HG03097 (cell line): ENCODE data around the gene ENDOV.
"Not testable (repeated sequence)": the region's sequence is repeated elsewhere in the genome, so short reads cannot be mapped to it uniquely, and the experiment has no call there.

Source experiments
- ATAC-seq: cut with Tn5 transposase; IDR thresholded peaks from one replicate; pipeline ENCODE4 v1.9.1; 2021; ENCODE audit not compliant: unreplicated experiment, low FRiP score

ENDOV gene

DNA sequence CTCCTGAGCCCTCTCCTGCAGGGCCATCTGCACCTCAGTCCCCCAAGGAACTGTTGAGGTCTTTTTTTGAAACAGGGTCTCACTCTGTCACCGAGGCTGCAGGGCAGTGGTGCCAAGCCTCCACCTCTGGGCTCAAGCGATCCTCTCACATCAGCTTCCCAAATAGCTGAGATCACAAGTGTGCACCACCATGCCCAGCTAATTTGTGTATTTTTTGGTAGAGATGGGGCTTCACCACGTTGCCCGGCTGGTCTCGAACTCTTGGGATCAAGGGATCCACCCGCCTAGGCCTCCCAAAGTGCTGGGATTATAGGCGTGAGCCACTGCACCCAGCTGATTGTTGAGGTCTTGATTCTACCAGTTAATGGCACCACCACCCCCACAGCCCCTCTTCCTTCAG is 27.9 kb upstream of the ENDOV start:
- ATAC-seq, result no peak

DNA sequence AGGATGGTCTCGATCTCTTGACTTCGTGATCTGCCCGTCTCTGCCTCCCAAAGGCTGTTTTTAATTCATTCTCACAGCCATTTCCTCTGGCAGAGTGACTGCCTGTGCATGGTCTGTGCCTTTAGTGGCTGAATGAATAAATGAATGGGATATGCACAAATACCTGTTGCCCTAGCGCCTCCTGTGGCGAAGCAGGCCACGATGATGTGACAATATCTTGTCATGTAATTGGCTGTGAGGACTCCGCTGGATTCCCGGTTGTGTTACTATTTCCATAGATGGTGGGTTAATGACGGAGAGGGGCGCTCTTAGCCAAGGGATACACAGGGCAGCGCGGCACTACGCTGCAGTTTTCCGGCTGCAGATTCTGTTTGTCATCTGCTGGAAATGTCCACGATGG is 26.8 kb upstream of the ENDOV start:
- ATAC-seq, result no peak

DNA sequence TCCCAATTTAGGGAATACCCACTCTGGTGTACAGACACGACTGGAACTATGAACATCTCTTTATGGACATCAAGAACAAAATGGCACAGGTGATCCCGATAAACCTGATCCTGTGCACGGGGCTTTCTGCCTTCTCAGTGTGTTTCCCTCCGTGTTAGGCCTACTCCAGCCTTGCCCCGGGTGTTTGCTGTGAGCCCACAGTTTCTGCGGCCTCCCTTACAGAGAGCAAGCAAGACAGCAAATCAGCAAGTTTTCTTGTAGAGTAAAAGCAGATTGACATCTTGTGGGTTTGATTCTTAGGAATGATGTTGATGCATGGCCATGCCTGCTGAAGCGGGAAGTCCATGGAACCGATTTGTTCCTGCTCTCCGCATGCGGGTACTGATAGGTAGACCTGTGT is 26.4 kb upstream of the ENDOV start:
- ATAC-seq, result no peak

- no peak for ATAC-seq
These were observed 25.7 kb upstream of the ENDOV start for GRCh38 chr17:80389011-80389995.

GRCh38 chr17:80393241-80393890 is 21.6 kb upstream of the ENDOV start:
- ATAC-seq, result no peak

DNA sequence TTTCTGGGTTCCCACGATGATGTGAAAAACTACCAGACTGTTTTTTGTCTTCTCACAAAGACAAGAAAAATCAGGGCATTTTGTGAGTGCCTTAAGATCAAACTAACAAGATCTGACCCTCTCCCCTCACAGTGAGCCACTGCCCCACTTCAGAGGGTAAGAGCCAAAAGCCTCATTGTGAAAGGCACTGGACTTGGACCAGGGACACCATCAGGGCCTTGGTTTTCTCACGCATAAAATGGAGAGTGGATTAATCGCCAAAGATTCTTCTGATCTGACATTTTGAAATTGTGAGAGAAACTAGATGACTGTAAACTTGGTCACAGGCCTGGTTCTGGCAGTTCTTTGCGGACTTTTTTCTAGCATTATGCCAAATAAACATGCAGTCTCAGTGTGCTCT is 21.0 kb upstream of the ENDOV start:
- ATAC-seq, result no peak

DNA sequence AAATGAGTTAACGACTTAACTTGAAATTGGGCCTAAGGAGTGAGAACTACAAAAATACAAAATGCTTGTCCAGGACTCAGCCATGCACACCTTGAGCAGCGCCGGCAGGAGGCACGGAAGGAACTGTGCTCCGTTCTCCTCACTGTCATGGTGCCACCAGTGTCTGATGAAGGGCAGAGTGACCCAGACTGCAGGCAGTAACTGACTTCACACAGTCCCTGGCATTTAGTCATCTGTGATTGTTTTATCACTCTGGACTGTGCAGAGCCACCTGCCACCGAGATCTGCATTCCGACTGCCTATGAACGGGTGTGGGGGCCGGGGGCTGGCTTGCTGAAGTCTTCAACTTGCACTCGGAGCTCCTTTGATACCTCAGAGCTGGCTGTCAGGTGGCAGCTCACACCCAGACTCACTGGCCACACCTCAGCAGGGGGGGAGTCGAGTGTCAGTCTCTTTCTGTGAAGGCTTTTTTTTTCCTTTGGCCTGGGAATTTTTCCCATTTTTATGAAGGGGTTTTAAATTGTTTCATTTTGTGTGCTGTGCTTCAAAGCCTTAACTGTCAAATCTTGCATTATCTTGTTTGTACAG is 20.2 kb upstream of the ENDOV start:
- ATAC-seq, result no peak

DNA sequence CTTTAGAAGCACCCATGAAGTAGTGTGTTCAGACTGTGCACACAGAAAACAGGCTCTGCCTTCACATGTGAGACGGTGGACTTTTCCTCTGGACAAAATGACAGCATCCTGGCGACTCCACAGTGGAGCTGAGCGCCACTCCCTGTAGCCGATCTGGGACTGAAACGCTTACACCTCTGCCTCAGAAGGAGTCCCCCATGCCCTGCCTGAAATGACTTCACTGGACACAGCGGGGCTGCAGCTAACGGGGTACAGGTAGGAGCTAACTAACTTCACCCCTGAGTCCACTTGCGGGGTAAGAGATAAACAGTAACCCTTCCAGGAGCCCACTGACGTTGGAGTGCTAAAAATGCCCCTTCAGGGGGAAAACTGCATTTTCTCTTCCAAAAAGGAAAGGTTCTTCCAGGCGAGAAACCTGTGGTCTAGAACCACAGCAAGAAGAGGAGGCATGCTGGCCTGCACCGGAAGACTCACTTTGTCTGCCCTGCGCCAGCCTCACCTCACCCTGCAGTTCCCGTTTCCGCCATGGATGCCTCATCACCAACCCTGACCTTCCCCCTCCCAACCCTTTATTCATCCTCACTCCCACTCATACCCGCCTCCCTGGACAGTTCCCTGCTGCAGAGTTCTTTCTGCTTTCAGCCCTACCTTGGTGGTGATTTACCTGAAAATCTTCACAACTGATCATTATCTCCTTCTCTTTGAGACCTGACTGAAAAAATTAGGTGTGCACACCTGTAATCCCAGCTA is 19.4 kb upstream of the ENDOV start:
- no peak for ATAC-seq

GRCh38 chr17:80396157-80397033 is 18.6 kb upstream of the ENDOV start:
- no peak for ATAC-seq

- ATAC-seq, result no peak
These were observed 18.0 kb upstream of the ENDOV start for GRCh38 chr17:80397034-80397387.

GRCh38 chr17:80397686-80398085 is 17.3 kb upstream of the ENDOV start:
- ATAC-seq, result no peak

DNA sequence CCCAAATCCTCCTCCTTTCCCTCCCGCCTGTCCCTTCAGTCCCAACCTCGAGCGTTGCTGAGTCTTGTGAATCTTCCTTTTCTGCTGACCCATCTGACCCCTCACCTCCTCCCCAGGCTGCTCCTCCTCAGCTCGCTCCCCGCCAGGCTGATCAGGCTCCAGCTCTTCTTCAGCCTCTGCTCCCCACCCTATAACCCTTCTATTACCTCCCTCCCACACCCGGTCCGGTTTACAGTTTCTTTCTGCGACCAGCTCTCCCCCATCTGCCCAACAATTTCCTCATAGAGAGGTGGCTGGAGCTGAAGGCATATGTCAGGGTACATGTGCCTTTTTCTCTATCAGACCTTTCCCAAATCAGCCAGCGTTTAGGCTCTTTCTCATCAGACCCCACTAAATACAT is 13.9 kb upstream of the ENDOV start:
- not testable (repeated sequence) for ATAC-seq

- ATAC-seq, result not testable (repeated sequence)
These were observed 12.9 kb upstream of the ENDOV start for GRCh38 chr17:80402102-80402501.

DNA sequence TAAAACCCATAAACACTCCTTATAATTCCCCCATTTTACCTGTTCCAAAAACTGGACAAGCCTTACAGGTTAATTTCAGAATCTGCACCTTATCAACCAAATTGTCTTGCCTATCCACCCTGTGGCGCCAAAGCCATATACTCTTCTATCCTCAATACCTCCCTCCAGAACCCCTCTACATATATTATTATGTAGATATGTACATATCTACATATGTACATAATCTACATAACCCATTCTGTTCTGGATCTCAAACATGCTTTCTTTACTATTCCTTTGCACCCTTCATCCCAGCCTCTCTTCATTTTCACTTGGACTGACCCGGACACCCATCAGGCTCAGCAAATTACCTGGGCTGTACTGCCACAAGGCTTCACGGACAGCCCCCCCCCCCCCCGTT is 12.0 kb upstream of the ENDOV start:
- ATAC-seq, result no peak

- ATAC-seq, result no peak
These were observed 8.8 kb upstream of the ENDOV start for GRCh38 chr17:80406146-80406545.

DNA sequence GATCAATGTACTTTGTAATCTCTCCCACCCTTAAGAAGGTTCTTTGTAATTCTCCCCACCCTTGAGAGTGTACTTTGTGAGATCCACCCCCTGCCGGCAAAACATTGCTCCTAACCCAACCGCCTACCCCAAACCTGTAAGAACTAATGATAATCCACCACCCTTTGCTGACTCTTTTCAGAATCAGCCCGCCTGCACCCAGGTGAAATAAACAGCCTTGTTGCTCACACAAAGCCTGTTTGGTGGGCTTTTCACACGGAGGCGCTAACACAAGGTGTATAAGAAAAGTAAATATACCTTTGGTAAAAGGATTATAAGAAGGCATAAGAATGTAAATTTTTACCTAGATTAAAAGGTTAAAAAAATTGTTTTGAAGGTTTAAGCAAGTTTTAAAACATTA is 7.0 kb upstream of the ENDOV start:
- ATAC-seq, result not testable (repeated sequence)

GRCh38 chr17:80408872-80409271 is 6.1 kb upstream of the ENDOV start:
- no peak for ATAC-seq

GRCh38 chr17:80409626-80410025 is 5.3 kb upstream of the ENDOV start:
- no peak for ATAC-seq

- not testable (repeated sequence) for ATAC-seq
These were observed 4.4 kb upstream of the ENDOV start for GRCh38 chr17:80410441-80411087.
